ENCODE results near the gene TRAP1.
"Not testable (repeated sequence)": the region's sequence is repeated elsewhere in the genome, so short reads cannot be mapped to it uniquely, and the experiment has no call there.

TRAP1 gene

DNA sequence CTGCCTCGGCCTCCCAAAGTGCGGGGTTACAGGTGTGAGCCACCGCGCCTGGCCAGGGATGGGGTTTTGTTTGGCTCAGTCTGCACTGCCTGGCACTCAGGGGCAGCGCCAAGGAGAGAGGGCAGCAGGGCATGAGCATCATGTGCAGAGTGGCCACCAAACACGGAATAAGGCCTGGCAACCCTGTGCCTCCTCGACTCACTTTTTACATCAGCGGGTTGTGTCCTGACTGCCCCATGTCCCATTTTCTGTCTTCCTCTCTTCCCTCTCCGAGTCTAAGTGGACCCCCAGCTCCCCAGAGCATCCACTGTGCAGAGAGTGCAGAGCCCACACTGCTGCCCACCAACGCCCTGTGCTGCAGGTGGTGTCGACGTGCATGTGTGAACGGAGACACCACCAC is 18.2 kb upstream of the TRAP1 start:
- DNase-seq = no peak

DNA sequence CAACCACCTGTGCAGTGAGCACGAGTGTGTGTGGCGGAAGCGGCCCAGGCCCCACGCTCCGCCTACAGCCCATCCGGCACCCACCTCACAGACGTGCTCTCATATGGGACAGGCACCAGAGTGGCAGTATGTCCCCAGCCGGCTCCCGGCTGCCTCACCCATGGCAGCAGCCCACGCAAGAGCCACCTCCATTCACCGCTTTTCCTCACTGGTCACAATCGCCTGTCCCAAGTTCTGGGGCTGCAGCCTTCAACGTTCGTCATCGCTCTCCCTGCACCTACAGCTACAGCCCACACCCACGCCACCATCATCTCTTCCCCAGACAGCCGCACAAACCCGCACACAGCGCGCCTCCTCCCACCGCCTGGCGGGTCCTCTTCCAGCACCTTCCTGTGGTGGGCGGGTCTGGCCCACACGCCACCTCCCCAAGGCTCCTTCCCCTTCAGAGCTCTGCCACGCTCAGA is 17.5 kb upstream of the TRAP1 start:
- DNase-seq = no peak

DNA sequence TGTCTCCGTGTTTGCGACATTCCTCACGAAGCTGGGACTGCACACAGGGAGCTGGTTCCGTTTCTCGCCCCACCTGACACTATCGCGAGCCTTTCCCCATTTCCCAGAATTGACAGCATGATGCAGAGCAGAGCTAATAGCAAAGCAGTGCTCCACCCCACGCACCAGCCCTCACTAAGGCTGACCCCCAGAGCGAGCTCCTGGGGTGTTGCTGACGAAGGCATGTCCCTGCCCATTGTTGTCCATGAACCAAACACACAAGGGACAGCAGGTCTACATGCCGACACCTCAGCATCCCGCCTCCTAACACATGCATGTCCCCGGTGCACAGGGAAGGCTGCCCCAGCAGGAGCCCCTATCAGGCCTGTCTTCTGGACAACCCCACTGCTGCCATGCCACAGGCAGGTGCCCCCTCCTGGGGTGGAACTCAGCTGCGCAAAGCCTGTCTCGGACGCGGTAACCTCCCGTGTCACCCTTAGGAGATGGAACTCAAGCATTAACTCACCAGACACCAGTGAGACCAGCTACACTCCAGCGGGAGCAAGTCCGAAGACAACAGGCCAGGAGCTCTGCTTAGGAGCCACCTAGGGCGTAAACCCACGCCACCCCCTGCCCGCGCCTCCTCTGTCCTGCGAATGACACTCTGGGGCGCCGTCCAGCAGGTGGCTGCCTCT is 16.9 kb upstream of the TRAP1 start:
- DNase-seq = no peak

DNA sequence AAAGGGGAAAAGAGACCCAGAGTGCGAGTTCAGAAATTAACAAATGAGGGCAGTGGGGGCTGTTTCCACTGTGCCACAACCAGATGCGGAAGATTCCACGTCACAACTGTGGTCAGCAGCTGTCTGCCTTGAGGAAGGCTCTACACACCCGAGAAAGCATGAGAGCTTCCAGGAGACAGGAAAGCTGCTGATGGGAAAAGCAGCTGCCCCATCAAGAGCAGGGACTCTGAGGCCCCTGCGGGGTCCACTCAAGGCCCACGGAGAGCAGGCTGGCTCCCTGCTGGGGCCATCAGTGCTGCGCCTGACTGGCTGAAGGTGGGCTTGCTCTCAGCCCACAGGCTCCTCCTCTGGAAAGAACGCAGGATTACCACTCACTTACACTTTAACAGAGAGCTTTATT is 14.8 kb upstream of the TRAP1 start:
- DNase-seq = no peak

DNA sequence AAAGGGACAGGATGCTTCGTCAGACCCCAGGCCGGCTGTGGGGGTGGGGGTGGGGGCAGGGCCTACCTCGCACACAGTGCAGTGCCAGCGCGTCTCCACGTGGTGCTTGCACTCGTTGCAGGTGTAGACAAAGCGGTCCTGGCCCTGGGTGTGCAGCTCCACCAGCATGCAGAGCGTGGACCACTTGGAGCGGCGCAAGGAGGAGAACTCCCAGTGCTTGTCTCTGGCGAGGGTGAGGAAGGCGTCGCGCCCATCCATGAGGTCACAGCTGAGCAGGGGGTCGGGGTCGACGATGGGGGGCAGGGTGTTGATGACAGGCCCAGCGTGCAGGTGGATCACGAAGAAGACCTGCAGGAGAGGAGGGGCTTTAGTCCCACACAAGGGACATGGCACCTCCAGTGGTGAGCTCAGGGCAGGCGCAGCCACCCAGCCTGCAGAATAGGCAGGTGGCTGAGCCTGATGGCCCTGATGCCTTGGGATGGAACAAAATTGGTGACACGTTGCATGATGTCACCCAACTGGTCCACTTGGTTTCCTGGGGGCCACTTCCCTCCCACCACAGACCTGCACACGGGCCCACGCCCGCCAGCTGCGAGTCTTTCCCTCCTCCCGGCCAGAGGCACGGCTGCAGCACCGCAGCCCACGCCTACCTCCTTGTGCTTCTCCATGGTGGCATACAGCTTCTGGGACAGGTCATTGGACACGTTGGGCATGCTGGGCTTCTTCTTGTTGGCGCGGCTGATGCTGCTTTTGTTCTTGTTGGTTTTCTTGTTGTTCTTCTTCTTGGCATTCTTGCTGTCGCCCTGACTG is 14.0 kb upstream of the TRAP1 start:
- no peak for DNase-seq

DNA sequence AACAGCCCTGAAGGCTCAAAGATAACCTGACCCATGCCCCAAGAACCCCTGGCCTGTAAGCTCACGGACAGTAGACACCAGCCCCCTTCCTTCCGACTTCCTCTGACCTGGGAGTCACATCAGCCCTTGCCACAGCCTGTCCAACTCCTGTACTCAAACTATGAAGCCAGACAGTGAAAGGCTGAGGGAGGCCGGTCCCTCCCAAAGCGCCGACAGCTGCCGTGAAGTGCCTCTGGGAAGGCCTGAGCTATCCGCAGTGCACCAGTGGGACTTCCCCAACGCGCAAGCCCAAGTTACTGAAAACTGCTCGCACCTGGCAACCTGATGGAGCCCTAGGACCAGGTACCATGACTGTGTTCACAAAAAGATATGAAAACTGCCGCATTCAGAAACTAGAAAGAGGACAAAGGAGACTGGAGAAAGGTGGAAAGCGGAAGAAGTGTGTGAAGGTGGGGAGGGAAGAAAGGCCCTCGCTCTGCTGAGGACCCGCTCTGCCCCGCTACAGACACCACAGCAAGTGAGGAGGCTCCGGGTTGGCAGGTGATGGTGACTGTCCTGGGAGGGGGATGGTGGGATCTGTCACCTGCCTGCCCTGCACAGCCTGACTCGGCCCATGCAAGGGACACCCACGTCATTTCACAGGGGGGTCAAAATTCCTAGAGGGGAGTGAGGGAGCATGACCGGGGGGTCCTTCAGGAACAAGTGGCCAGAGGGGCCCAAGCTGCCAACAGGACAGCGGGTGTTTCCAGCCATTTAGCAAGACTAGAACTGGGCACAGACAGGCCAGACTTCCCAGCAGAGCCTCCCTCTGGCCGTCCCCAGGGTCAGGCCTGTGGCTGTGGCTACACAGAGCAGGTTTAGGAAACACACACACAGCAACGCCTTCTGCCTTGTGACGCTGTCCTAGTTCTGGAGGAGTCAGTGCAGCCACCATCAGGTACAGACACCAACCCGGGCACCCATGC is 13.1 kb upstream of the TRAP1 start:
- DNase-seq = no peak

DNA sequence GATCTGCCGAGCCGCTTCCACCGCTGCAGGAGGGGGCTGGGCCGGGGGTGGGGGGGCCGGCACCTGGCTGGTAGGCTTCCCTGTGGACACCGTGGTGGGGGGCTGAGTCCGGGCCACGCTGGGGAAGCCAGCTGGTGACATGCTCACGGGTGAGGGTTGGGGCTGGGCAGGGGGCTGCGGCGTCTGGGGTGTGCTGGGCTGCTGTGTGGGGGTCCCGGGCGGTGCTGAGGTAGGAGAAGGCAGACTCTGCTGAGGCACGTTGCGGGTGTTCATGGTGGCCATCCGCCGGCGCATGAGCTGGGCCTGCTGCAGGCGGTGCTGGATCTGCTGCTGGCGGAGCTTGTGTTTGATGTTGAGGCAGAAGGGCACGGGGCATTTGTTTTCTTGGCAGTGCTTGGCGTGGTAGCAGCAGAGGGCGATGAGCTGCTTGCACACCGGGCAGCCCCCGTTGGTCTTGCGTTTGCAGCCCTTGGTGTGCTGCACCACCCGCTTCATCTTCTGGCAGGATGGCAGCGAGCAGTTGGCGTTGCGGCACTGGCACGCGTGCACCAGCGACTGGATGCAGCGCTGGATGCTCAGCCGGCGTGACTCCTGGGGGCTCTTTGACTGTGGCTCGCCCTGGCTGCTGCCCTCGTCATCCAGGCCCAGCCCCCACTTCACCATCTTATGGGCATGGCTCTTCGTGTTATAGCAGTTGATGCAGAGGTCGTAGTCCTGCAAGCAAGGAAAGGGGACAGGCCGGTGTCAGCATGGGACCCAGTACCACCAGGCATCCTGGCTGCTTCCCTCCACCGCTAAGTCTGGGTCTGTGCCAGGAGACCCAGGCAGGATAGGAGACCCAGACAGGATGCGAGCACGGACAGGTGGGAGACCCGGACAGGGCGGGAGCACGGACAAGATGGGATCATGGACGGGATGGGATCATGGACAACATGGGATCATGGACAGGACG is 12.1 kb upstream of the TRAP1 start:
- DNase-seq = no peak

DNA sequence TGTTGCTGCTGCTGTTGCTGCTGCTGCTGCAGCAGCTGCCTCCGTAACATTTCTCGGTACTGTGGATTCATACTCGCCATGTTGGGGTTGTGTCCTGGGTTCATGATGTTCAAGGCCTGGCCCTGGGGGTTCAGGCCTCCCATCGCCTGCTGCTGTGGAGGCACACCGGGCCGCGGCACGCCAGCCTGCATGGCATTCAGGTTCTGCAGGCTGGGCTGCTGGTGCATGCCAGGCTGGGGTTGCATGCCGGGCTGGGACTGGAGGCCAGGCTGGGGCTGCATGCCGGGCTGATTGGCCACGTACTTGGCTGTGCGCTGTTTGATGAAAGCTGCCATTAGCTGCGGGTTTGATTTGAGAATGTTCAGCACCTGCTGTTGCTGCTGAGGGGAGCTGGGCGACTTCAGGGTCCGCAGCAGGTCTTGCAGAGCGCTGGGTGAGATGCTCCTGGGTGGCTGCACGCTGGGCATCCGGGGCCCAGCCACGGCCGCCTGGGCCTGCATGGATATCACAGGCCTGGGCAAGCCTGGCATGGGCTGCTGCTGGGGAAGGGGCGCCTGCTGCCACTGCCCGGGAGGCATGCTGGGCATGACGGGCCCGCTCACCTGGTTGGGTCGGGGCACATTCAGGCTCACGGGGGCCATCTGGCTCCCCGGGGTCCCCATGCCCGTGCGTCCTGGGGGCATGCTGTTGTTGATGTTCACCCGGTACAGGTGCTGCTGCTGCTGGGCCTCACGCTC is 11.3 kb upstream of the TRAP1 start:
- DNase-seq = no peak

DNA sequence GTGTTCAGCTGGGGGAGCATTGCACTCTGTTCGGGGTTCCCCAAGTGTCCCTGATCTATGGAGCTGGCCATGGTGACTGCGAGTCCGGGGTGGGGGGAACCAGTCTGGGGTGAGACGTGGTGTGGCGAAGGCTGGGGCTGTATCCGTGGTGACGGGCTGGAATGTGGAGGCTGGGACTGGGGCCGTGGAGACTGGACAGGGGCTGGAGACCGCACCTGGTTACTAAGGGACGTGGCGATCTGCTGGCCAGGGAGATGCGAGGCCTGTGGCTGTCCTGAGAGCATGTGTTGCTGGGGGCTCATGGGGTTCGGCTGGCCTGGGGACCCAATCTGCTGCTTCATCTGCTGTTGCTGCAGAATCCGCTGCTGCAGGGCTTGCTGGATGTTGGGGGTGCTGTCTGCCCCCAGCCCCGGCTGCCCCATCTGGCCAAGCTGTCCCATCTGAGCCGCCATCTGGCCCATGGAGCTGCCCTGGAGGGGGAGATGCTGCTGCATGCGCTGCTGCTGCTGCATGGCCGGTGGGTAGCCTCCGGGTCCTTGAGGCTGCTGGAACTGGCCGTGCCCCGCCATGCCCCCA is 10.6 kb upstream of the TRAP1 start:
- no peak for DNase-seq

DNA sequence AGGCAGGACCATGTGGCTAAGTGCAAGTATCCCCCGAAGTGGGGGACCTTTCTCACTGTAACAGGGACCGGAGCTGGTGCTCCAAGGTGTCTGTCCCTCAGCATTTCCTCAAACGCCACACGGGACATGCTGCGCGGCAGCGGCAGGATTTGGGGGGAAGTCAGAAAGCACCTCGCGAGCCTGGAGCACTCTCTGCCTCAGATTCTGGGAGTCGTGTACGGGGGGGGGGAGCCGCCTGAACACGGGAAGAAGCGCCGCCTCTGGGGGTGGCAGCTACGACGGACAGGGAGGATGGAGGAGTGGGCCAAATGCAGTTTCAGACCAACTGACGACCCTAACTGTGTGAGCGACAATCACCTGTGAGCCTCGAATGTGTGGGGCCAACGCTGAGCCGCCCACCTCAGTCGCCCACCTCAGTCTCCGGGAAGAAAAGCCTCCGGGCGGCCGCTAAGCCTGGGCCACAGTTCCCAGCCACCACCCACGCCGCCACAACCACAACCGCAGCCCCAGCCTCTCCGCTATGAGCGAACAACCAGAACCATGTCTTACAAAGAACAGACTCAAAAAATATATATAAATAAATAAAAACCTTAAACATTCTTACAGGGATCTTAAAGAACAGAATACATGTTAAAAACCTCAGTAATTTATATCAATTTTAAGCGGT is 8.8 kb upstream of the TRAP1 start:
- DNase-seq = no peak

DNA sequence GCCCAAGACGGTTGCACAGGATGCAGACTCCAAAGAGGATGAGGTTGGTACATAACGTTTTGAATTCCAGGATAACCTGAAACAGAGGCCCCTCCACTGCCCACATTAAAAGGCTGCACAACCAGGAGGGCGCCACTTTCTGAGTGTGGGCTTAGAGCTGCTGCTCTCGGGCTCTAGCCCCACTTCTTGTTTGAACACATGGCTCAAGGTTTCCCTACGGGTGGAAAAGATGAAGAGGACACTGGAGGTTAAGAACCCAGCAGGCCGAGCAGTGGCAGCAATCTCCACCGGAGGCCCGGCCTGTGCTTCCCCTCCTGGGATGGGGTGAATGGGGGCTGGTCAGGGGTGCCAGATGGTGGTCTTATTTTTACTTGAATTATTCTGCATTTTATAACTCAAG is 8.0 kb upstream of the TRAP1 start:
- DNase-seq = no peak

DNA sequence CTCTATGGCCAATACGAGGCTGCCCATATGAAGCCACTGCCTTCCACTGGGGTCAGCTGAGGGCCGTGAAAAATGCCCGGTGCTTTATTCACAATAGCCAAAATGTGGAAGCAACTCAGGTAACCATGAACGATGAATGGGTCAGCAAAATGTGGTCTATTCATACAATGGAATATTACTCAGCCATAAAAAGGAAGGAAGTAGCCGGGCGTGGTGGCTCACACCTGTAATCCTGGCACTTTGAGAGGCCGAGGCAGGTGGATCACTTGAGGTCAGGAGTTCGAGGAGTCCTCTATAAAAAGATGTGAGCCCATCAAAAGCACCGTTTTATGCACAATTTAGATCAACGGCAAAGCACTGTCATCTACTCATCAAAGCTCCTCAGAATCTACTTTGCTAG is 5.2 kb upstream of the TRAP1 start:
- DNase-seq = no peak

DNA sequence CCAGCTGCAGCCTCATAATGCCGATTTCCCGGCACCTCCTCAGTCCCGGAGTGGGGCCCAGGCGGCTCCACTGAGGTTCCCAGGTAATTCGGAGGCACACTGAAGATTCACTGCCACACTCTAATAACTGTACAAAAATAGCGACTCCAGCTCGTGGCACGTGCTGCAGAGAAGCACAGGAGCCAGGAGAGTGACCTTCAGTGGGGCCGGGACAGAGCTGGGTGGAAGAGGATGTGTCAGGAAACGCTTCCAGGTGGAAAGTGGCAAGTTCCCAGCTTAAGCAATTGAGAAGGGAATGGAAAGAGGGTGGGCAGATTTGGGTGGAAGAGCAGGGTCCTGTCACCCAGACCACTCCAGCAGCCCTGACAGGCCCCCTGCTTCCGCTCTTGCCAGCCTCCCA is 3.1 kb upstream of the TRAP1 start:
- no peak for DNase-seq

DNA sequence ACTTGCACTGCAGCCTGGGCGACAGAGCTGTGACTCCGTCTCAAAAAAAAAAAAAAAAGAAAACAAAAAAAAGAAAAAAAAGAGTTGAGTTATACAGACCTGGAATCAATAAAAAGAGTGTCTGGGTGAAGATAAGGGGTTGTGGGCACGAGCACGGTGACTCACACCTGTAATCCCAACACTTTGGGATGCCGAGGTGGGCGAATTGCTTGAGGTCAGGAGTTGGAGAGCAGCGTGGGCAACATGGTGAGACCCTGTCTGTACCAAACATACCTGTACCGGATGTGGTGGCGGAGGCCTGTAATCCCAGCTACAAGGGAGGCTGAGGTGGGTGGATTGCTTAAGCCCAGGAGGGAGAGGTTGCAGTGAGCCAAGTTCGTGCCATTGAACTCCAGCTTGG is 1.3 kb upstream of the TRAP1 start:
- DNase-seq = no peak

DNA sequence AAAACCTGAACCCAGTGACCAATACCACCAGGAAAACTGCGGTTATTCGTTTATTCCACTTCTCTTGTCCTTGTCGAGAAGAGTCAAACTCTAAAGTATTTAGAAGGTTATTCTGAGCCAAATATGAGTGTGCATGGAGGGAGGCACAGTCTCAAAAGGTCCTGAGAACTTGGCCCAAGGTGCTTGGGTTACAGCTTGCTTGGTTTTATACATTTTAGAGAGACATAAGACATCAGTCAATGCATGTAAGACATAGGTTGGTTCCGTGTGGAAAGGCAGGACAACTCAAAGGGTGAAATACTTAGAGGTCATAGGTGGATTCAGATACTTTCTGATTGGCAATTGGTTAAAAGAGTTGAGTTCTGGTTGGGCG is 681 bp upstream of the TRAP1 start:
- DNase-seq = no peak

DNA sequence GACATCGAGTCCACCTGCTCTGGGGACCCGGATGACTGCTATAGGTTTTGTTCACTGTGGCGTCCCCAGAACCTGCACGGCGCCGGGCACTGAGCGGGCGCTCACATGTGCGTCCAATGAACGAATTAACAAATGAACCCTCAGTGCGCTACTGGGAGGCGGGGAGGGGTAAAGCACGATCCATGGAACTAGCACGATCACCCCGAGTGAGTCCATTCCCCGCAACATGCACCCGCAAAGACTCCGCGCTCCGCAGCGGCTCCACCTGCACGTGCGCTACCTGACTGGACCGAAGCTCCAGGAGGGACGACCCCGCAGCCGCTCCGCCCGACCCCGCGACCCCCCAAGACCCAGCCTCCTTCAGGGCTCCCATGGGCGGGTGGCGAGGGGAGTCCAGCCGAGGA is 491 bp downstream of the TRAP1 start:
- no peak for DNase-seq

DNA sequence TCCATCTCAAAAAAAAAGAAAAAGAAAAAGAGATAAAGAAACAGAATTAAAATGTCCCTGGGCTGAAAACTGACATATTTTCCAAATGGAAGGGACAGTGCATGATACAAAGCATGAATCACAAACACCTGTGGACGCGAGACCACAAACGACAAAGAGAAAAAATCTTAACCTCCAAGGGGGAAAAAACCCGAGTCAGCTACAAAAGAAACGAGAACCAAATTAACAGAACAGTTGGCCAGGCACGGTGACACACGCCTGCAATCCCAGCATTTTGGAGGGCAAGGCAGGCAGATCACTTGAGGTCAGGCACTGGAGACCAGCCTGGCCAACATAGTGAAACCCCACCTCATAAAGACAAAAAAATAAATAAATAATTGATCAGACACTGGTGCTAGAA is 1.9 kb downstream of the TRAP1 start:
- no peak for DNase-seq

DNA sequence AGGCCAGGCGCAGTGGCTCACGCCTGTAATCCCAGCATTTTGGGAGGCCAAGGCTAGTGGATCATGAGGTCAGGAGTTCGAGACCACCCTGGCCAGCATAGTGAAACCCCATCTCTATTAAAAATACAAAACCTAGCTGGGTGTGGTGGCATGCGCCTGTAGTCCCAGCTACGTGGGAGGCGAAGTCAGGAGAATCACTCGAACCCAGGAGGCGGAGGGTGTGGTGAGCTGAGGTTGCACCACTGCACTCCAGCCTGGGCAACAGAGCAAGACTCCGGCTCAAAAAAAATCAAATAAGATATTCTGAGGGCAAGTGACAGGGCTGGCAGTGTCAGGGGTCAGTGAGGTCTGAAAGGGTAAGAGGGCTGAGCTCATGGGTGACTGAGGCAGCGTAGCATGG is 2.9 kb downstream of the TRAP1 start:
- not testable (repeated sequence) for DNase-seq

DNA sequence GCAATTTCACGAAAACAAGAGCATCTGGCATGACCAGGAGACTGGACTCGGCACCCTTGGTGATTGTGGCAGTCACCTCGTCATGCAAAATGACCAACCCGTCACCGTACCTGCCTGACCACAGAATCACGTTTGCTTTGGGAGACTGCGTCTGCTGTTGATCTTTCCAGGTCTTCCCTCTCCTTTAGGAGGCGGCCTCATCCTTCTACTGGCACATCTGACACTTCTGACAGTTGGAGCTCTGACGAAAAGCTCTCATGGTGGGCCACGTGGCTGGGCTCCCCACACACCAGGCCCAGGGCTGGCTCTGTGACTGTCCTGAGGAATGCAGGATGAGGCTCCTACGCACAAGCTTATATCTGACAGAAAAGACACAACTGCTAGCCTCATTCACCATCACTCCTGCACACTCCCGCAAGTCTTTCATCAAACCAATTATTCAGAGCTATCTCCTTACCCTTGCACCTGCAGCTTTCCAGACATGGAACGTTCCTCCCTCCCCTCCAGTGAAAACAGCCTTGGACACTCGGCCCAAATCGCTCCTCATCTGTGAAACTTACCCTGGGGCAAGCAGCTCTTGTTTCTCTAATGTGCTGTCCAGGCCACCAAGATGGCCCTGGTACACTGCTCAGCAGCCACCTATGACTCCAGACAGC is 3.6 kb downstream of the TRAP1 start:
- no peak for DNase-seq

DNA sequence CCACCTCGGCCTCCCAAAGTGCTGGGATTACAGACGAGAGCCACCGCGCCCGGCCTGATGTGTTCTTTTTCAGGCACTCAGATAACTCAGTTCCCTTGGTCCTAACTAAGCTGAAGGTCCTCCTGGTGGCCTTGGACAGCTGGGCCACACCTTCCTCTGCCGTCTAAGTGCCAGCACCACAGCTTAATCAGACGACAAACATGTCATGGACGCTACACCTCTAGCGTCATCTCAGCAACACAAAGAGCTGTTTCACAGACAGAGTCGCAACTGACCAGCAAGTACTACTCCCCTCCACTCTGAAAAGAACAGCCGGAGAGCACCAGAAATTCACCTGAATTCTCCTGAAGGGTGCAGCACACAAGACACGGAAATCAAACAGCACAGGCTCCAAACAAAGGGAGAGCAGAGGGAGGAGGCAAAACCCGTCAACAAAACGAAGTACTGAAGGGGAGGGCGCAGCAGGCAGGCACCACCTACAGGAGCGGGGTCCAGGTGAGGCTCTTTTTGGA is 4.4 kb downstream of the TRAP1 start:
- DNase-seq = no peak
